ENCODE results near the gene NPLOC4.

Gene NPLOC4

GRCh38 chr17:81664051-81664470 is 27.1 kb upstream of the NPLOC4 start:
- no peak for TF ChIP-seq CTCF (IDR thresholded peaks at IDR 0.05; ENCODE audit: control insufficient read depth, insufficient read depth, low read depth, low read length, missing control alignments)
- H3K4me3 ChIP-seq (ENCODE audit: control insufficient read depth, low read depth, low read length) = no peak overlapping the region
- no peak for DNase-seq (ENCODE audit: low read depth)

GRCh38 chr17:81662002-81662401 is 25.1 kb upstream of the NPLOC4 start:
- DNase-seq (ENCODE audit: low read depth) = no peak
- no peak for TF ChIP-seq CTCF (IDR thresholded peaks at IDR 0.05; ENCODE audit: control insufficient read depth, insufficient read depth, low read depth, low read length, missing control alignments)
- H3K4me3 ChIP-seq (ENCODE audit: control insufficient read depth, low read depth, low read length) = no peak overlapping the region

GRCh38 chr17:81660441-81660840 is 23.5 kb upstream of the NPLOC4 start:
- no peak for TF ChIP-seq CTCF (IDR thresholded peaks at IDR 0.05; ENCODE audit: control insufficient read depth, insufficient read depth, low read depth, low read length, missing control alignments)
- H3K4me3 ChIP-seq (ENCODE audit: control insufficient read depth, low read depth, low read length) = no peak overlapping the region
- no peak for DNase-seq (ENCODE audit: low read depth)

- no peak overlapping the region for H3K4me3 ChIP-seq (ENCODE audit: control insufficient read depth, low read depth, low read length)
- no peak for TF ChIP-seq CTCF (IDR thresholded peaks at IDR 0.05; ENCODE audit: control insufficient read depth, insufficient read depth, low read depth, low read length, missing control alignments)
- DNase-seq (ENCODE audit: low read depth) = no peak
Measured at GRCh38 chr17:81659038-81659437, 22.1 kb upstream of the NPLOC4 start.

GRCh38 chr17:81656835-81657234 is 19.9 kb upstream of the NPLOC4 start:
- DNase-seq (ENCODE audit: low read depth) = no peak
- no peak for TF ChIP-seq CTCF (IDR thresholded peaks at IDR 0.05; ENCODE audit: control insufficient read depth, insufficient read depth, low read depth, low read length, missing control alignments)
- H3K4me3 ChIP-seq (ENCODE audit: control insufficient read depth, low read depth, low read length) = no peak overlapping the region

GRCh38 chr17:81656118-81656743 is 19.3 kb upstream of the NPLOC4 start, which contains the start of gene PDE6G:
TSS of gene PDE6G (minus strand) at chr17:81656542. CDS start at chr17:81653305, 3,237 bp downstream.
- H3K4me3 ChIP-seq (ENCODE audit: control insufficient read depth, low read depth, low read length) = no peak within 1 kb of the TSS
- DNase-seq (ENCODE audit: low read depth) = no peak
- no peak for TF ChIP-seq CTCF (IDR thresholded peaks at IDR 0.05; ENCODE audit: control insufficient read depth, insufficient read depth, low read depth, low read length, missing control alignments)
